HG02798 (cell line): ENCODE results near the gene ATG5.
"Not testable (repeated sequence)": the region's sequence is repeated elsewhere in the genome, so short reads cannot be mapped to it uniquely, and the experiment has no call there.

Experiments
- ATAC-seq: cut with Tn5 transposase; IDR thresholded peaks from one replicate; pipeline ENCODE4 v1.9.1; 2021; ENCODE audit warnings: mild to moderate bottlenecking; ENCODE audit not compliant: unreplicated experiment, poor library complexity

Gene ATG5

GRCh38 chr6:106264433-106264832 is 61.1 kb downstream of the ATG5 start:
- not testable (repeated sequence) for ATAC-seq

- ATAC-seq: not testable (repeated sequence)
Measured at GRCh38 chr6:106259748-106260147, 65.8 kb downstream of the ATG5 start.

DNA sequence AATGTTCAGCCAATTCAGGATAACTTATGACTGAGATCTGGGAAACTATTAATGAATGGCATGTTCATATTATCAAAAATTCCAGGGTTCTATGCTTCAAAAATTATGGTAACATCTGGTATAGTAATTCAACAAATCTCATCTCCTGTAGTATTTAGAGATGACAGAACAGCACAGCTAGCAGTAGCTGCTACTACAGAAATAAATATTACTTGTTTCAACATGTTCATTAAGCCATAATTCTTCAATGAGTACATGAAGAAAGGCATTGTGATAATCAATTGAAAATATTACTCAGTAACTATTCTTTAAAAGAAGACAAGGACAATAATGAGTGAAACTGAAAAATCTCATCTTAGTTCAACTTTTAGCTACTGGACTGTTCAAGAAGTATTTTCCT is 66.8 kb downstream of the ATG5 start:
- ATAC-seq: no peak

GRCh38 chr6:106257195-106257594 is 68.4 kb downstream of the ATG5 start:
- ATAC-seq: no peak

- ATAC-seq: no peak
Measured at GRCh38 chr6:106256201-106256968, 69.2 kb downstream of the ATG5 start.

DNA sequence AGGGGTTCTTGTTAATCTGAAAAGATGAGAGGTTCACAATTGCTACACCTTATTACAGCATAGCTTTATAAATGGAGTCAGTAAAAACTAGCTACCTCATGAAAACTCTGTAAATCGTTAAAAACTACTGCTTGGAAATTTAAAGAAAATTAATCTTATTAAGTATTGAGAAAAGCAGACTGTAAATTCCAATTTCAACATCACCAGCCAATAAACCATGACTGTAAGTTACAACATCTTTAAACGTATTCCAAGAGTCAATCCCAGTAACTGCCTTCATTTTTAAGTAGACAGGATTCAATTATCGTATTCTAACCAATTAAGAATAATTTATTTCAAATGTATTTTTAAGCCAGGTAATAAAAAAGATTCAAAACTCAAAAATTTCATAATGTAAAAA is 70.3 kb downstream of the ATG5 start:
- ATAC-seq: no peak

DNA sequence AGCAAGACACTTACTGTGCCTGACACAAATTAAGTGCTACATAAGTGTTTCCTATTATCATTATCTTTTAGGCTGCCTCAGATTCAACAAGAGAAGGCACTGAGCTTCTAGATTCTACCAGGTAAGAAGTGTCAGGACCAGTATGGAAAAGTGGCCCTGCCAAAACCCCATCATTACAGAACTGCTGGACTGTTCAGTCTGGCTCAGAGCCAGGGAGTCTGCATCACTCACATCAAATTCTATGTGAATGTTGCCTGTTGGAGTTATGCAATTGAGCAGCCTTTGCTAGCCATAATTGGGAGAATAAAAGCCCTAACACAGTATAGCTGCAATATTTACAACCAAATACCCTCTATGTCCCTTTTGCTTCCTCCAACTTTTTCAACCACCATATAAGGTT is 70.9 kb downstream of the ATG5 start:
- ATAC-seq: no peak

- ATAC-seq: no peak
Measured at GRCh38 chr6:106253731-106254130, 71.8 kb downstream of the ATG5 start.

DNA sequence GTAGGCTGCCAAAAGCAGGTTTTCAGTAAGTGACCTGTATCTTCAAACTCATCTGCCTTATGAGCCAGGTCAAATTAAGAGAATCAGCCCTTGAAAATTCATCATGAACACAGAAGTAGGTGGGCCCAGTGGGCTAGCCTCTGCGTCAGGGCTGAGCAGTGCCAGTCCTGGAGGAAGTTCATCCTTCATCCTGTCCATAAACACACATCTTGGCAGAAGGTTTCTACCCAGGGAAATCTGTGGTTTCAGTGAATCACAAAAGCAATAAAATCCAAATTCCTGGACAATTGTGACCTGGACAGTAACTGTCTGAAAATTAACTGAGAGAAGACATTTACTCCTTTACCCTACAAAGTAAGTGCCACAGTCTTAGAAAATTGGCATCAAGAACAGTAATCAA is 72.4 kb downstream of the ATG5 start:
- ATAC-seq: no peak

DNA sequence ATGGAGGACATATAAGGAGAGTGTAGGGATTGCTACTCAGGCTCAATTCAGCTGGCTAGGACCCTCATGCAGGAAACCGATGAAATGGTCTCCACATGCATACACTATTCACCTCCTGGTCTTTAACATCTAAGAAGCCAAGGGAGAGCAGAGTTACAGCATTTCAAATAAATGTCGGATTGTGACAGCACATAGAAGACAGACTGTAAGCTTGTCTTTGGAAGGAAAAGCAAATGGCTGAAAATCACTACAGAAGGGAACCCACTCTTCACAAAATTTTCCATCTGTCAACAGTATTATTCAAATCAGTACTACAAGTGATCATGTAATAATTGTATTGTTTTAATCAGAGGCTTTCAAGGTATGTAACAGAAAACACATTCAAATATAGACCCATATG is 72.9 kb downstream of the ATG5 start:
- no peak for ATAC-seq

GRCh38 chr6:106251531-106252255 is 73.9 kb downstream of the ATG5 start:
- ATAC-seq: not testable (repeated sequence)

GRCh38 chr6:106250953-106251352 is 74.6 kb downstream of the ATG5 start:
- no peak for ATAC-seq

DNA sequence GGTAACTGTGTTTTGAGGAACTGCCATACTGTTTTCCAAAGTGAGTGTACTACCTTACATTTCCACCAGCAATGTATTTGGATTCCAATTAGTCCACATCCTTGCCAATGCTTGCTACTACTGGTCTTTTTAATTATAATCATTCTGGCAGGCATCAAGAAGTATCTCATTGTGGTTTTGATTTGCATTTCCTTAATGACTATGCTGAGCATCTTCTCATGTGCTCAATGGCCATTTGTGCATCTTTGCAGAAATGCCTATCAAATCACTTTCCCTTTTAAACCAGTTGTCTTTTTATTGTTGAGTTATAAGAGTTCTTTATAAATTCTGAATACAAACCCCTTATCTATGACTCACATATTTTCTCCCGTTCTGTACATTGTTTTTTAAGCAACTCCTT is 75.9 kb downstream of the ATG5 start:
- no peak for ATAC-seq

- ATAC-seq: peak; percentile 47
Measured at GRCh38 chr6:106247733-106248132, 77.8 kb downstream of the ATG5 start.

GRCh38 chr6:106247293-106247692 is 78.3 kb downstream of the ATG5 start:
- peak; percentile 73 for ATAC-seq

GRCh38 chr6:106244931-106245330 is 80.6 kb downstream of the ATG5 start:
- ATAC-seq: peak; percentile 71

GRCh38 chr6:106244521-106244920 is 81.0 kb downstream of the ATG5 start:
- ATAC-seq: no peak

DNA sequence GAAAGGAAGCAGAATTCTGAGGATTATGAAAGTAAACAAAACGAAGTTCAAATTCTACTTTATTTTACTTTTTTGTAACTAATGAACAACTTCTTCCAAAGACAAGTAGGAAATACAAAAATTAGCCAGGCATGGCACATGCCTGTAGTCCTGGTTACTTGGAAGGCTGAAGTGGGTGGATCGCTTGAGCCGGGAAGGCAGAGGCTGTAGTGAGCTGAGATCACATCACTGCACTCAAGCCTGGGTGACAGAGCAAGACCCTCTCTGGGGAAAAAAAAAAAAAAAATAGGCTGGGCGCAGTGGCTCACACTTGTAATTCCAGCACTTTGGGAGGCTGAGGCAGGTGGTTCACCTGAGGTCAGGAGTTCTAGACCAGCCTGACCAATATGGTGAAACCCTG is 82.3 kb downstream of the ATG5 start:
- no peak for ATAC-seq

GRCh38 chr6:106241498-106241897 is 84.1 kb downstream of the ATG5 start:
- ATAC-seq: no peak

GRCh38 chr6:106237286-106237685 is 88.3 kb downstream of the ATG5 start:
- ATAC-seq: no peak

- not testable (repeated sequence) for ATAC-seq
Measured at GRCh38 chr6:106229876-106230445, 95.6 kb downstream of the ATG5 start.
